Cardiac fibroblast (primary cell): ENCODE results near the gene ZMYND12.

ENCODE experiments used
- DNase-seq, 2 donors: peaks; one replicate each; pipeline versions ENCODE4 v3.0.0 to v3.0.0-alpha.2; 2010; ENCODE audit warnings: low read depth in 2 of 2
- H3K4me3 ChIP-seq, 2 donors: replicated peaks in 1 of 2; 1 replicate in 1 of 2; 2 replicates in 1 of 2; pipeline ENCODE4 v1.5.1; 2011; ENCODE audit warnings: low read depth in 2 of 2, low read length in 2 of 2, mild to moderate bottlenecking in 2 of 2, moderate library complexity in 1 of 2
- TF ChIP-seq, protein P1 (sequence below): IDR thresholded peaks from one replicate; pipeline ENCODE4 v1.5.1; 2011; ENCODE audit warnings: low read depth, mild to moderate bottlenecking, low read length, inconsistent platforms

ZMYND12 gene

DNA sequence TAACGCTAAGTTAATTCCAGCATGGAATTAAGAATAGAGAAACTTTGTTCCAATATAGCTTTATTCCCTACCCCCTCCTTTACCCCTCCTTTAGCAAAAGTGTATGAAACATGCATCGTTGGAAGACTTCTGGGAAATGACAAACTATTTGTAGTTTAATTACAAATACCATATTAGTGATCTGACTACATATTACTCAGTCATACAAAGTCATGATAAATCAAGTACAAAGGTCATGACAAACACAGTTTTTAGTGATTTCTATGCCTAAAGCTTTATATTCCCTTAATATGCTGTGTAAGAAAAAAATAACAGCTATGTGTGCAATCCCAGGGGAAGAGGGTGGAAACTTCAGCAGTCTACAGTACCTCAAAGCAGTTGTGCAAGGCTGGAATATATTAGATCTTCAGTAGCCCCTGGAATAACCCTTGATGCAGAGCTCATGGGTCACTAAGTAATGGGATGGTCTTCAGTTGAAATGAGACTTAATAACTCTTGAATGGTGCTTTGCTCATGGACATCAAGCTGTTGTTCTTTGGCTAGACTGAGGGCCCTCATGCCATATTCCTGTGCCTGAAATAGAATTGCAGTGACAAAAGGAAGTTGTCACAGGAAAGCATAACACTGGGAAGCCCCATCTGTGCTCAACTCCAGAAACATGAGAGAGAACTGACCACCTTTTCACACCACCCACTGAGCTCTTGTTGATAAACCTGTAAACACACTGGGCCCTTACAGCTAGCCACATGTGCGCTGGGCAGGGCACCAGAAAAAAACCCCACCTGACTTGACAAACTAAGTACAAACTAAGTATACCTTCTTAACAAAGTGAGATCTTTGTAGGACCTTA is 25.3 kb downstream of the ZMYND12 start:
- peak in 1 of 2 donors; percentile 16 for DNase-seq
- TF ChIP-seq, protein P1, sequence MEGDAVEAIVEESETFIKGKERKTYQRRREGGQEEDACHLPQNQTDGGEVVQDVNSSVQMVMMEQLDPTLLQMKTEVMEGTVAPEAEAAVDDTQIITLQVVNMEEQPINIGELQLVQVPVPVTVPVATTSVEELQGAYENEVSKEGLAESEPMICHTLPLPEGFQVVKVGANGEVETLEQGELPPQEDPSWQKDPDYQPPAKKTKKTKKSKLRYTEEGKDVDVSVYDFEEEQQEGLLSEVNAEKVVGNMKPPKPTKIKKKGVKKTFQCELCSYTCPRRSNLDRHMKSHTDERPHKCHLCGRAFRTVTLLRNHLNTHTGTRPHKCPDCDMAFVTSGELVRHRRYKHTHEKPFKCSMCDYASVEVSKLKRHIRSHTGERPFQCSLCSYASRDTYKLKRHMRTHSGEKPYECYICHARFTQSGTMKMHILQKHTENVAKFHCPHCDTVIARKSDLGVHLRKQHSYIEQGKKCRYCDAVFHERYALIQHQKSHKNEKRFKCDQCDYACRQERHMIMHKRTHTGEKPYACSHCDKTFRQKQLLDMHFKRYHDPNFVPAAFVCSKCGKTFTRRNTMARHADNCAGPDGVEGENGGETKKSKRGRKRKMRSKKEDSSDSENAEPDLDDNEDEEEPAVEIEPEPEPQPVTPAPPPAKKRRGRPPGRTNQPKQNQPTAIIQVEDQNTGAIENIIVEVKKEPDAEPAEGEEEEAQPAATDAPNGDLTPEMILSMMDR, result no peak
- no peak overlapping the region for H3K4me3 ChIP-seq

DNA sequence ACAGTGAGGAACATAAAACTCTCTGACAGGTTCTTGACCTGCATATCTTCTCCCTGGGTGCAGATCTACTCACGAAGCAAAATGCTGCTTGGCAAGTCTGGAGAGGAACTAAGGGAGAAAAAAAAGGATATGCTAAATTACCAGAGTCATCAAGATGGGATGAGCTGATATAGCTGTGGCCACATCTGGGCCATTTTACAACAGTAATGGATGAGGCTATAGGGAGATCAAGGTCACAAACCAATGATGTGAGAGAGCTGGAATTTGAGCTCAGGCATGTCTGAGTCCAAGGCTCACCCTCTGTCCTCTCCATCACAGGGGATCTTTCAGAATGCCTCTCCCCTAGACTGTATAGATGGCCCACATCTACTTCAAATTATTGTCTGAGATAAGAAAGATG is 26.2 kb downstream of the ZMYND12 start:
- DNase-seq, result no peak
- no peak overlapping the region for H3K4me3 ChIP-seq
- TF ChIP-seq, protein P1, result no peak

DNA sequence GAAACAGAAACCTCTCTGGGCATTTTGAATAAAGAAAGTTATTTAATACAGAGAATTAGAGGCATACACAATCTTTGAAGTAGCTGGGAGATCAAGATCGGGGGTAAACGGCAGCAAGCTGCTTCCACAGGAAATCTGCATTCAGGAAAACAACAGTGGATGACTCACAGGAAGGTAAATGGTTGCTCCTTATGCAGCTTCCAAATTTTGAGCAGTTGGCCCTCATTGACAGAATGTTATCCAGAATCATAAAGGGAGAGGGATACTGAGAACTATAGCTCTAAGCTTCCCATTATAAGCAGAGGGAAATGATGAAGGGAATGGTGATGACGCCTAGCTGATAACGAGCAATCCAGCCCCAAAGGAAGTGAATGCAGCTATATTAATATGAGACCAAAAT is 28.6 kb downstream of the ZMYND12 start:
- no peak overlapping the region for H3K4me3 ChIP-seq
- TF ChIP-seq, protein P1, result no peak
- DNase-seq, result peak; percentile 10 to 21

DNA sequence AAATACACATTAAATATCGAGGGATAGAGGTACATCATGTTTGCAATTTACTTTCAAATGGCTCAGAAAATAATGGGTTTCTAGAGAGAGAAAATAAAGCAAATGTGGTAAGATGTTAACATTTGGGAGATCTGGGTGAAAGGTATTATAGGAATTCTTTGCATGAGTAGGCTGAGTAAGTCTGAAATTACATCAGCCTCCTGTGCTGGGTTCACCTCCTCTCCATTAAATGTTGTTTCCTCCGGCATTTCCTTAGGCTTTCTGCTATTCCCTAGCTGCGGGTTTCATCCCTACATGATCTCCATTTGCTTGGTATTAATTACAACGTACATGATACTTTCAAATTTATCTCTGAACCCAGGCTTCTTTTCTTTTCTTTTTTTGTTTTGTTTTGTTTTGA is 31.6 kb downstream of the ZMYND12 start:
- TF ChIP-seq, protein P1, result no peak
- no peak overlapping the region for H3K4me3 ChIP-seq
- DNase-seq, result peak in 1 of 2 donors; percentile 15

DNA sequence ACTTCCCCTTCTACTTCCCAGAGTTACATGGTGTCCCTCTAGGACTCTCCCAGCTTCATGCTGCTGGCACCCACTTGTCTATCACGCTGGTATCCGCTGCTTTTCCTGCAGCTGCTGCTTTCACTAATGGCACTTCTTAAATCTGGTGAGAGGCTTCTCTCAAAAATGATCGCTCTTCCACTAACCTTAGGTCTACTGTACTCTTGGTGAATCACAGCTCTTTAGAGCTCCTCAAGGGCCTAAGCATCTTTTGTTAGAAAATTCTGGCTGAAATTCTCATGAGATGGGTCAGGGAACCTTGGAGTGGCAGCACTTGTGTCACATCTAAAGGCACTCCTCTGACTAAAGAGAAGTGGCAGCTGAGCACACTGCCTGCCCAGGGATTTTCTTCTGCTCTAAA is 32.1 kb downstream of the ZMYND12 start:
- no peak overlapping the region for H3K4me3 ChIP-seq
- TF ChIP-seq, protein P1, result no peak

DNA sequence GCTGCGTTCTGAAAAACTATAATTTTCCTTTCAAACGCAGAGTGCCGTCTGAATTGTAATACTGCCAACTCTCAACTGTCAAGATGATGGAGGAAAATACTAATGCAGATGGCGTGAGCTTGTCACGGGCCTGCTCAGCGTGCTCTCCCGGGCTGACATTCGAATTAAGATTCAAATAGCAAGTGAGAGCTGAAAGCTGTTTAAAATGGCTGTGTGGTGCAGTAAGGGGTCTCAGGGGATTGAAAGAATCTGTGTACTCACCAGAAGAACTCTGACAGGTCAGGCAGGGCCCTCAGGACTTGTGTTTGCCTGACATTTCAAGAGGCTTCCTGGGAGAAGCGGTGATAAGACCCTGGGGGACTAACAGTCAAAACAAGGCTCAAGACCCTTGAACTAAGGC is 33.1 kb downstream of the ZMYND12 start:
- TF ChIP-seq, protein P1, result no peak
- H3K4me3 ChIP-seq, result no peak overlapping the region
- DNase-seq, result peak in 1 of 2 donors; percentile 17

More for the DNA sequence above, 32.1 kb downstream of the ZMYND12 start:
- DNase-seq, result no peak
